ENCODE data around the gene AIM2.

GRCh38 chr1:159100589-159100988 lies 24.0 kb upstream of the AIM2 start:
- no peak for TF ChIP-seq POLR2A (IDR thresholded peaks at IDR 0.05)
- TF ChIP-seq CTCF (IDR thresholded peaks at IDR 0.05), result no peak
